ENCODE measurements around the gene ELAPOR2. TPM values are rescaled to one million over a fixed set of nuclear protein-coding genes. Genes with fewer than 3 reads are reported as not detected.

The ELAPOR2 gene, protein sequence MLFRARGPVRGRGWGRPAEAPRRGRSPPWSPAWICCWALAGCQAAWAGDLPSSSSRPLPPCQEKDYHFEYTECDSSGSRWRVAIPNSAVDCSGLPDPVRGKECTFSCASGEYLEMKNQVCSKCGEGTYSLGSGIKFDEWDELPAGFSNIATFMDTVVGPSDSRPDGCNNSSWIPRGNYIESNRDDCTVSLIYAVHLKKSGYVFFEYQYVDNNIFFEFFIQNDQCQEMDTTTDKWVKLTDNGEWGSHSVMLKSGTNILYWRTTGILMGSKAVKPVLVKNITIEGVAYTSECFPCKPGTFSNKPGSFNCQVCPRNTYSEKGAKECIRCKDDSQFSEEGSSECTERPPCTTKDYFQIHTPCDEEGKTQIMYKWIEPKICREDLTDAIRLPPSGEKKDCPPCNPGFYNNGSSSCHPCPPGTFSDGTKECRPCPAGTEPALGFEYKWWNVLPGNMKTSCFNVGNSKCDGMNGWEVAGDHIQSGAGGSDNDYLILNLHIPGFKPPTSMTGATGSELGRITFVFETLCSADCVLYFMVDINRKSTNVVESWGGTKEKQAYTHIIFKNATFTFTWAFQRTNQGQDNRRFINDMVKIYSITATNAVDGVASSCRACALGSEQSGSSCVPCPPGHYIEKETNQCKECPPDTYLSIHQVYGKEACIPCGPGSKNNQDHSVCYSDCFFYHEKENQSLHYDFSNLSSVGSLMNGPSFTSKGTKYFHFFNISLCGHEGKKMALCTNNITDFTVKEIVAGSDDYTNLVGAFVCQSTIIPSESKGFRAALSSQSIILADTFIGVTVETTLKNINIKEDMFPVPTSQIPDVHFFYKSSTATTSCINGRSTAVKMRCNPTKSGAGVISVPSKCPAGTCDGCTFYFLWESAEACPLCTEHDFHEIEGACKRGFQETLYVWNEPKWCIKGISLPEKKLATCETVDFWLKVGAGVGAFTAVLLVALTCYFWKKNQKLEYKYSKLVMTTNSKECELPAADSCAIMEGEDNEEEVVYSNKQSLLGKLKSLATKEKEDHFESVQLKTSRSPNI
- total RNA-seq = 8.6 and 8.9 TPM in 2 replicates

GRCh38 chr7:87059525-87060287, at the start of gene ELAPOR2:
ELAPOR2 (minus strand) TSS chr7:87059654; CDS start chr7:87059513, 141 bp downstream.

Other genes starting within 250 kb of the ELAPOR2 start
- 49.2 and 83.7 TPM in 2 replicates for gene DMTF1, start 92.8 kb upstream of the ELAPOR2 start, total RNA-seq
- 27.2 and 33.5 TPM in 2 replicates for gene TMEM243, start 160.1 kb upstream of the ELAPOR2 start, total RNA-seq